Ovary (tissue), 3 donors: ENCODE results near the gene LCOR.

Experiments used
- CTCF ChIP-seq, 3 donors: fragments of 450-650 bp in 2 of 3; fragments of 200-600 bp in 1 of 3; IDR thresholded peaks; one replicate each; pipeline versions ENCODE4 v1.5.1 to v1.8.0; 2016 to 2022; ENCODE audit warnings: antibody characterized with exemption in 3 of 3, mild to moderate bottlenecking in 1 of 3
- EP300 ChIP-seq: sonication (generic); formaldehyde crosslinking; IDR thresholded peaks from one replicate; pipeline ENCODE4 v1.6.1; 2017; ENCODE audit warnings: antibody characterized with exemption
- donor health status: DM: no; HTN: no; CAD: no.

- TF ChIP-seq CTCF (IDR thresholded peaks at IDR 0.05) = no peak
- no peak for TF ChIP-seq EP300
Observed at GRCh38 chr10:97023401-97024167, 191.5 kb downstream of the LCOR start.
